AG04450 (cell line): ENCODE data around the gene NOTCH3. TPM values are rescaled to one million over a fixed set of nuclear protein-coding genes. Genes with fewer than 3 reads are reported as not detected.

ENCODE experiments used
- CTCF ChIA-PET: fragments of 300-600, 350-600 bp; formaldehyde crosslinking; extraction: SDS; loops from one replicate; lab custom pipeline; 2022; ENCODE audit warnings: antibody characterized with exemption, inconsistent platforms; lab: Charles Lee
- POLR2A ChIA-PET: fragments of 350-600 bp; formaldehyde crosslinking; extraction: SDS; loops from one replicate; lab custom pipeline; 2021; ENCODE audit warnings: antibody characterized with exemption, inconsistent platforms; lab: Yijun Ruan, JAX
- DNase-seq: peaks from one replicate; pipeline ENCODE4 v3.0.0-alpha.2; 2011; ENCODE audit warnings: low read depth, low spot score
- H3K27ac ChIP-seq: one replicate; pipeline ENCODE4 v1.5.1; 2012; ENCODE audit warnings: low read depth, low read length, control low read depth
- H3K27me3 ChIP-seq: one replicate; pipeline ENCODE4 v1.6.0; 2012; ENCODE audit warnings: low read length; ENCODE audit not compliant: control insufficient read depth, insufficient read depth
- H3K4me3 ChIP-seq: 2 replicates; pipeline ENCODE4 v1.5.1; 2011; ENCODE audit warnings: mild to moderate bottlenecking, low read depth, low read length, control low read depth
- H3K9me3 ChIP-seq: 2 replicates; pipeline ENCODE4 v1.5.1; 2012; ENCODE audit warnings: low read length; ENCODE audit not compliant: control insufficient read depth, insufficient read depth
- CTCF ChIP-seq: IDR thresholded peaks from 2 replicates; pipeline ENCODE4 v1.5.1; 2011; ENCODE audit warnings: low read depth, low read length, control low read depth, inconsistent platforms
- polyA plus RNA-seq: library from polyadenylated mRNA; depleted of rRNA; stranded (reverse); fragments of >200 nt; gene quantifications from 2 replicates; pipeline ENCODE4 v1.2.3, GENCODE V29; 2011

NOTCH3 gene
- polyA plus RNA-seq, 1 experiment, result 8.8 TPM

GRCh38 chr19:15199661-15200552 lies 888 bp downstream of the NOTCH3 start:
- H3K27ac ChIP-seq, result no peak overlapping the region
- POLR2A ChIA-PET, result interaction anchor here (0.5 to 1.6 kb wide), 6 partner anchors 17 to 681 kb away, joined by 3 to 6 read pairs (median 3); partner anchors contain the start of gene DNAJB1

GRCh38 chr19:15198951-15199660 lies 1.7 kb downstream of the NOTCH3 start:
- ChIA-PET POLR2A (interaction anchor here (0.5 to 1.6 kb wide), 4 partner anchors 17 to 179 kb away, joined by 3 to 4 read pairs (median 3); no protein-coding TSS in a partner anchor), CTCF (interaction anchor here (1.3 kb wide), 1 partner anchor 107 kb away, joined by 4 read pairs; no protein-coding TSS in a partner anchor)
- no peak for TF ChIP-seq CTCF
- Histone ChIP-seq H3K27ac (no peak overlapping the region), H3K27me3 (no peaks in the 10 kb centered on the region), H3K9me3 (no peaks in the 10 kb centered on the region), H3K4me3 (peak overlapping the region; percentile 82)
- DNase-seq, result no peak

More at GRCh38 chr19:15199661-15200552, 888 bp downstream of the NOTCH3 start:
- CTCF ChIA-PET, result interaction anchor here (1.3 kb wide), 1 partner anchor 108 kb away, joined by 4 read pairs; no protein-coding TSS in a partner anchor
- no peak for TF ChIP-seq CTCF
- DNase-seq, result no peak
- no peaks in the 10 kb centered on the region for H3K27me3 ChIP-seq
- H3K4me3 ChIP-seq, result peak overlapping the region; percentile 82
- no peaks in the 10 kb centered on the region for H3K9me3 ChIP-seq

GRCh38 chr19:15197942-15198341 lies 2.9 kb downstream of the NOTCH3 start:
- no peaks in the 10 kb centered on the region for H3K9me3 ChIP-seq
- no peak overlapping the region for H3K27ac ChIP-seq
- H3K27me3 ChIP-seq, result no peaks in the 10 kb centered on the region
- no peak overlapping the region for H3K4me3 ChIP-seq
- ChIA-PET POLR2A (interaction anchor here (0.9 kb wide), 1 partner anchor 53 kb away, joined by 4 read pairs; no protein-coding TSS in a partner anchor), CTCF (no interaction called here)
- no peak for TF ChIP-seq CTCF
- DNase-seq, result no peak

- Histone ChIP-seq H3K9me3 (no peaks in the 10 kb centered on the region), H3K27ac (no peak overlapping the region), H3K4me3 (no peak overlapping the region), H3K27me3 (no peaks in the 10 kb centered on the region)
- POLR2A ChIA-PET, result no interaction called here
- no peak for TF ChIP-seq CTCF
- CTCF ChIA-PET, result no interaction called here
- DNase-seq, result no peak
Observed at GRCh38 chr19:15197275-15197941, 3.4 kb downstream of the NOTCH3 start.
